ENCODE results near the gene CABLES1.
A peak's percentile ranks its signal among the peaks of the same experiment; 100 is the strongest.
"Not testable (repeated sequence)": the region's sequence is repeated elsewhere in the genome, so short reads cannot be mapped to it uniquely, and the experiment has no call there.

Gene CABLES1

GRCh38 chr18:23234619-23235018, 99.3 kb downstream of the CABLES1 start:
- no peak overlapping the region for H3K4me3 ChIP-seq (ENCODE audit: low read length)
- H3K4me1 ChIP-seq (ENCODE audit: control insufficient read depth, insufficient read depth, low read length): peaks cover 44% of the 10 kb centered on the region
- no peak overlapping the region for H3K4me2 ChIP-seq (ENCODE audit: low read length)
- H3K9ac ChIP-seq (ENCODE audit: low read depth, low read length): no peak overlapping the region
- no peaks in the 10 kb centered on the region for H3K27me3 ChIP-seq (ENCODE audit: control insufficient read depth, insufficient read depth, low read length)
- no peaks in the 10 kb centered on the region for H3K9me3 ChIP-seq (replicated peaks; ENCODE audit: low read length)
- no peaks in the 10 kb centered on the region for H3K36me3 ChIP-seq (ENCODE audit: insufficient read depth, low read length)

DNA sequence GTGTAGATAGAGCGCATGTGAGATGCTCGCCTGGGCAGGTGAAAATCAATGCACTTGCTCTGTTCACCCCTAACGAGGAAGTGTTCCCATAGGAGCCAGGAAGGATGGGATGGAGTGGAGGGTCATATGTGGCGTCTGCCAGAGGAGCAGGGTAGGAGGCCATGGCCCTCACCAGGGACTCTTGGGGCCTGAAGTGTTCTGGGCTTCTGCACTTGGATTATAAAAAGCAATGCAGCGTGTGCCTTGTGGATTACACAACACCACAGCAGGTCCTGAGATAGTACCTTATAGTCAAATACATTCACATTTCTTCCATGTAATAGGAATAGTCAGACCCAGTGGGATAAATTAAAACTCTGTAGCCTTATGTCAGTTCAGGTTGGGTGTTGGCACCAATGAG, 100.1 kb downstream of the CABLES1 start:
- Histone ChIP-seq H3K9me3 (replicated peaks; ENCODE audit: low read length) (no peaks in the 10 kb centered on the region), H3K36me3 (ENCODE audit: insufficient read depth, low read length) (no peaks in the 10 kb centered on the region), H3K4me2 (ENCODE audit: low read length) (no peak overlapping the region)

GRCh38 chr18:23235860-23236259, 100.6 kb downstream of the CABLES1 start:
- H3K36me3 ChIP-seq (ENCODE audit: insufficient read depth, low read length): no peaks in the 10 kb centered on the region
- H3K4me1 ChIP-seq (ENCODE audit: control insufficient read depth, insufficient read depth, low read length): peaks cover 34% of the 10 kb centered on the region
- H3K9ac ChIP-seq (ENCODE audit: low read depth, low read length): no peak overlapping the region
- H3K9me3 ChIP-seq (replicated peaks; ENCODE audit: low read length): no peaks in the 10 kb centered on the region
- no peak overlapping the region for H3K4me2 ChIP-seq (ENCODE audit: low read length)
- H3K4me3 ChIP-seq (ENCODE audit: low read length): no peak overlapping the region
- no peaks in the 10 kb centered on the region for H3K27me3 ChIP-seq (ENCODE audit: control insufficient read depth, insufficient read depth, low read length)

More for the DNA sequence above, 100.1 kb downstream of the CABLES1 start:
- H3K4me1 ChIP-seq (ENCODE audit: control insufficient read depth, insufficient read depth, low read length): peaks cover 40% of the 10 kb centered on the region
- H3K4me3 ChIP-seq (ENCODE audit: low read length): no peak overlapping the region
- no peak overlapping the region for H3K9ac ChIP-seq (ENCODE audit: low read depth, low read length)
- no peaks in the 10 kb centered on the region for H3K27me3 ChIP-seq (ENCODE audit: control insufficient read depth, insufficient read depth, low read length)

- H3K4me1 ChIP-seq (ENCODE audit: control insufficient read depth, insufficient read depth, low read length): peaks cover 24% of the 10 kb centered on the region
- peak overlapping the region; percentile 71 for H3K9ac ChIP-seq (ENCODE audit: low read depth, low read length)
- no peaks in the 10 kb centered on the region for H3K36me3 ChIP-seq (ENCODE audit: insufficient read depth, low read length)
- no peaks in the 10 kb centered on the region for H3K9me3 ChIP-seq (replicated peaks; ENCODE audit: low read length)
- no peak overlapping the region for H3K4me3 ChIP-seq (ENCODE audit: low read length)
- H3K27me3 ChIP-seq (ENCODE audit: control insufficient read depth, insufficient read depth, low read length): no peaks in the 10 kb centered on the region
- peak overlapping the region; percentile 81 for H3K4me2 ChIP-seq (ENCODE audit: low read length)
These were observed 101.7 kb downstream of the CABLES1 start for GRCh38 chr18:23236876-23237468.

DNA sequence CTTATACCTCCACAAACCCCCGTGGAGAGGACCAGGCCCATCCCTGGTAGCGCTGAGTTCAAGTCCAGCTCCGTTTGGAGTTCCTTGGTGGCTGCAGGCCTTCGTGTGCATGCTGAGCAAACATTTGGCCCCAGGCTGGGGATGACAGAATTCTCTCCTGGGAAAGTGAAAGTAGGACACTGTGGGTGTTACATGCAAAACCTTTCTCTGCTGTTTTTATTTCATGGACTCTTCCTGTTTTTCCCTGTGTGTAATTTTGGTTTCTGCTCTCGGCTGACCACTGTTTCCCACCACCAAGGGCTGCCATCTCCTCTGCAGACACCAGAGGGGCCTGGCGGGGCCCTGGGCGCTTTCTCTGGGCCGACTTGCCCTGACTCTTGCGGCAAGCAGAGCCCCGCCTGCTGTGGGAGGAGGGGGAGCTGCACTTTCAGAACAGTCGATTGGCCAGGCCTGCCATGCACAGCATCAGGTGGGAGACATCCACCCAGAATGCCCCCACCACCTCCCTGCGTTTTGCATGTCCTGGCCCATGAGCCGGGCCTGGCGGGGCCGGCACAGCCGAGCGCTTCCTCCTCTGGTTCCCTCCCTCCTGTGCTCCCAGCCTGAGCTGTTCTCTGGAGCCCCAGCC, 102.4 kb downstream of the CABLES1 start:
- Histone ChIP-seq H3K4me3 (ENCODE audit: low read length) (peak overlapping the region; percentile 54), H3K36me3 (ENCODE audit: insufficient read depth, low read length) (no peaks in the 10 kb centered on the region), H3K27me3 (ENCODE audit: control insufficient read depth, insufficient read depth, low read length) (no peaks in the 10 kb centered on the region), H3K9ac (ENCODE audit: low read depth, low read length) (peak overlapping the region; percentile 71), H3K4me2 (ENCODE audit: low read length) (peak overlapping the region; percentile 81), H3K9me3 (replicated peaks; ENCODE audit: low read length) (no peaks in the 10 kb centered on the region), H3K4me1 (ENCODE audit: control insufficient read depth, insufficient read depth, low read length) (peaks cover 23% of the 10 kb centered on the region)

DNA sequence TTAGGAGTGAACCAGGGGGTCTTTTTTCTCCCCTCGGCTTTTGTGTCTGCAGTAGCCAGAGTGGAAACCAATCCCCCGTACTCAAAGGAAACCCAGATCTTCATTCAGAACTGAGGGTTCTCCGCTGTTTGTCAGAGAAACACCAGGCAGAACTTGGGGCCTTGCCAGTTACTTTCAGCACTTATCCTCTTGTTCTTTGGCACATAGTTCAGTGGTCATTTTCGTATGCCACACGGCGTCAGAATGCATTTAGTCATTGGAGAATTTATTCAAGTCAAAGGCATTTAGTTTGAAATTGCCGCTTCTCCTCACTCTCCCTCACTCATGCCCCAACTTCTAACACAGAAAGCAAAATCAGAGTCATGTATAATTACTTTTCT, 102.9 kb downstream of the CABLES1 start:
- H3K4me3 ChIP-seq (ENCODE audit: low read length): peak overlapping the region; percentile 54
- H3K4me1 ChIP-seq (ENCODE audit: control insufficient read depth, insufficient read depth, low read length): peaks cover 23% of the 10 kb centered on the region
- no peaks in the 10 kb centered on the region for H3K27me3 ChIP-seq (ENCODE audit: control insufficient read depth, insufficient read depth, low read length)
- H3K4me2 ChIP-seq (ENCODE audit: low read length): peak overlapping the region; percentile 81
- no peaks in the 10 kb centered on the region for H3K9me3 ChIP-seq (replicated peaks; ENCODE audit: low read length)
- no peaks in the 10 kb centered on the region for H3K36me3 ChIP-seq (ENCODE audit: insufficient read depth, low read length)
- peak overlapping the region; percentile 71 for H3K9ac ChIP-seq (ENCODE audit: low read depth, low read length)

DNA sequence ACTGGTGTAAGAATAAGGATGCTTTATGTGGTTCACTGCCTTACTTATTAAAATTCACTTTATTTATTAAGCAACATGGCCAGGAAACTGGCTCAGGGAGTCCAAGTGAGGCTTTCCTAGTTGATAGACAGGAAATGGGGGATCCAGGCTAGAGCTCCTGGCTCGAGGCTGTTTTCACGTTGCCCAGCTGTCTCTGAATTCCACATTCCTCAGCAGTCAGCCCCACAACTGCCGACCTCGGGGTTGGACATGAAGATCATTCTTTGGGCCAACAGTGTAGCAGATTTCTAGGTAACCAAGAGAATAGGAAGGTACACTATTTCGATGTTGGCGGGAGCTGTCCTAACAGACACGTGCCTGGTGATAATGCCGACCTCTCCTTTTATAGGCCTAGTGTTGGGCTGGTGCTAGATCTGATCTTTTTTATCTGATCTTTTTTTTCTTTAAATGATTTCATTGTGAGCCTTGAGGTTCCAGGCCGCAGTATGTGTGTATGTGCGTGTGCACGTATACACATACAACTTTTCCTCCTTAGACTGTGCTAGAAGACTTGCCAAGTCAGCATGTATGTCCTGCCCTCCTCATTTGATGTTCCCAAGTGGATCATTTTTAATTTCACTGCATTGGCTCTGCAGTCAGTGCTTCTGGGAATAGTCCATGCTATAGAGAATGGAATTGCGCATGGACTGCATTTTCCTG, 103.5 kb downstream of the CABLES1 start:
- peak overlapping the region; percentile 71 for H3K9ac ChIP-seq (ENCODE audit: low read depth, low read length)
- peaks cover 24% of the 10 kb centered on the region for H3K4me1 ChIP-seq (ENCODE audit: control insufficient read depth, insufficient read depth, low read length)
- no peaks in the 10 kb centered on the region for H3K9me3 ChIP-seq (replicated peaks; ENCODE audit: low read length)
- no peaks in the 10 kb centered on the region for H3K36me3 ChIP-seq (ENCODE audit: insufficient read depth, low read length)
- peak overlapping the region; percentile 81 for H3K4me2 ChIP-seq (ENCODE audit: low read length)
- H3K27me3 ChIP-seq (ENCODE audit: control insufficient read depth, insufficient read depth, low read length): no peaks in the 10 kb centered on the region
- peak overlapping the region; percentile 1 for H3K4me3 ChIP-seq (ENCODE audit: low read length)

- Histone ChIP-seq H3K9me3 (replicated peaks; ENCODE audit: low read length) (no peaks in the 10 kb centered on the region), H3K4me2 (ENCODE audit: low read length) (no peak overlapping the region), H3K27me3 (ENCODE audit: control insufficient read depth, insufficient read depth, low read length) (no peaks in the 10 kb centered on the region), H3K36me3 (ENCODE audit: insufficient read depth, low read length) (no peaks in the 10 kb centered on the region), H3K4me3 (ENCODE audit: low read length) (no peak overlapping the region), H3K4me1 (ENCODE audit: control insufficient read depth, insufficient read depth, low read length) (peaks cover 29% of the 10 kb centered on the region), H3K9ac (ENCODE audit: low read depth, low read length) (no peak overlapping the region)
These were observed 104.0 kb downstream of the CABLES1 start for GRCh38 chr18:23239350-23239692.

DNA sequence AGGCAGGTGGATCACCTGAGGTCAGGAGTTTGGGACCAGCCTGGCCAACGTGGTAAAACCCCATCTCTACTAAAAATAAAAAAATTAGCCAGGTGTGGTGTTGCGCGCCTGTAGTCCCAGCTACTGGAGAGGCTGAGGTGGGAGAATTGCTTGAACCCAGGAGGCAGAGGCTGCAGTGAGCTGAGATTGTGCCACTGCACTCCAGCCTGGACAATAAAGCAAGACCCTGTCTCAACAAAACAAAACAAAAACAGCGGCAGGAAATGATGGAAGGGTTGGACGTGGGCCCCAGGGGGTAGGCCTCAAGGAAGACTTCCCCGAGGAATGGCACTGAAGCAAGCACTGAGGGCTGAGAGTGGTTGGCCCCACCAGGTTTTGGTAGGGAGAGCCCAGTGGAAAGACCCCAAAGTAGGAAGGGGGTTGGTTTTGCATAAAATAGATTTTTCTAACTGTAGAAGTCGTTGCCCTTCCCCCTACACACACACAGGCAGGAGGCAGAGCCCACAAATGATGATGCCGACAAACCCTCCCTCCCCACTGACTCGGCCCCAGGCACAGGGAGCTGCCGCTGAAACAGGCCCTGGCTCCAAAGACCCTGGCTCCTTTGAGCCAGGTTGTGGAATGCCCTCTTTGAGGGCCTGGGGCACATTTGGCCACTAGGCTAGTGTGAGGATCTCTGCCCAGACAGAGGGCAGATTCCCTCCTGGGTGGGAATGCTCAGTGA, 104.8 kb downstream of the CABLES1 start:
- Histone ChIP-seq H3K4me3 (ENCODE audit: low read length) (no peak overlapping the region), H3K4me2 (ENCODE audit: low read length) (no peak overlapping the region), H3K9me3 (replicated peaks; ENCODE audit: low read length) (no peaks in the 10 kb centered on the region), H3K9ac (ENCODE audit: low read depth, low read length) (no peak overlapping the region), H3K36me3 (ENCODE audit: insufficient read depth, low read length) (no peaks in the 10 kb centered on the region), H3K27me3 (ENCODE audit: control insufficient read depth, insufficient read depth, low read length) (no peaks in the 10 kb centered on the region), H3K4me1 (ENCODE audit: control insufficient read depth, insufficient read depth, low read length) (peaks cover 36% of the 10 kb centered on the region)

DNA sequence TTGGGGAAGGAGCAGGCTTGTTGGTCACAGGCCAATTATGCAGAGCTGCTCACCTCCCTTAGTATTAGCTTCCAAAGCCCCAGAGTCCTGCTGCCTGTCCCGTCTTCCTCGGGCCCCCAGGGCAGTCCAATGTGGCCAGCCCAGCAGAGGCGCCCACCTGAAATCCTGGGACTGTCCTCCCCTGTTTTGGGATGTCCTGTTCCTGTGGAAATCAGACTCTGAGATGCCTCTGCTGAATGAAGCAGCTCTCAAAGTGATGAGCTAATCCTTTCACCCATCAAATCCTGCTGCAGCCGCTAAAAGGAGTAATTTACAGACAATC, 105.3 kb downstream of the CABLES1 start:
- Histone ChIP-seq H3K4me2 (ENCODE audit: low read length) (no peak overlapping the region), H3K4me1 (ENCODE audit: control insufficient read depth, insufficient read depth, low read length) (peaks cover 36% of the 10 kb centered on the region), H3K9me3 (replicated peaks; ENCODE audit: low read length) (no peaks in the 10 kb centered on the region), H3K9ac (ENCODE audit: low read depth, low read length) (no peak overlapping the region), H3K4me3 (ENCODE audit: low read length) (no peak overlapping the region), H3K27me3 (ENCODE audit: control insufficient read depth, insufficient read depth, low read length) (no peaks in the 10 kb centered on the region), H3K36me3 (ENCODE audit: insufficient read depth, low read length) (no peaks in the 10 kb centered on the region)

DNA sequence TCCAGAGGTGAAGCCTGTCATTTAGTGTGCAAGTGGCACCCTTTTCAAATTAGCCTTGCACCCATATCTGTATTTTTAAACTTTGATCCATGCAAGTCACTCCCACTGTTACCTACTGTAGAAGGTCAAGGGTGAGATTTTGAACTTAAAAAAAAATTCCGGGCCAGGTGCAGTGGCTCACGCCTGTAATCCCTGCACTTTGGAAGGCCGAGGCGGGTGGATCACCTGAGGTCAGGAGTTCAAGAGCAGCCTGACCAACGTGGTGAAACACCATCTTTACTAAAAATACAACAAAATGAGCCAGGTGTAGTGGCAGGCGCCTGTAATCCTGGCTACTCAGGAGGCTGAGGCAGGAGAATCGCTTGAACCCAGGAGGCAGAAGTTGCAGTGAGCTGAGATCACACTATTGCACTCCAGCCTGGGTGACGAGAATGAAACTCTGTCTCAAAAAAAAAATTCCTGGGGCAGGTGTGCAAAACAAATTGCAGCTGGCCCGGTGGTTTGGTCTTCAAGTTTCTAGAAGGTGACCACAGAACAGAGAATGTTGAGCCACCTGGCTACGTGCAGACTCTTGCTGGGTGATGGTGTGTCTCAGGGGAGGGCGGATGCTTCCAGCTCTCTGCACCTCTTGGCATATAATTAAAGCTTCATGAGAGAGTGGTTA, 106.7 kb downstream of the CABLES1 start:
- H3K4me2 ChIP-seq (ENCODE audit: low read length); H3K4me3 ChIP-seq (ENCODE audit: low read length); H3K9me3 ChIP-seq (replicated peaks; ENCODE audit: low read length); H3K36me3 ChIP-seq (ENCODE audit: insufficient read depth, low read length); H3K9ac ChIP-seq (ENCODE audit: low read depth, low read length); H3K27me3 ChIP-seq (ENCODE audit: control insufficient read depth, insufficient read depth, low read length): not testable (repeated sequence)
- peaks cover 35% of the 10 kb centered on the region for H3K4me1 ChIP-seq (ENCODE audit: control insufficient read depth, insufficient read depth, low read length)

Data from skeletal muscle satellite cell (primary cell).